CD4-positive, CD25-positive, alpha-beta regulatory T cell (primary cell): ENCODE data around the gene ZFAND3. TPM values are rescaled to one million over a fixed set of nuclear protein-coding genes. Genes with fewer than 3 reads are reported as not detected.
A peak's percentile ranks its signal among the peaks of the same experiment; 100 is the strongest.
"Not testable (repeated sequence)": the region's sequence is repeated elsewhere in the genome, so short reads cannot be mapped to it uniquely, and the experiment has no call there.

ENCODE experiments used
- ATAC-seq, 2 donors: fragments of 150-1000 bp; cut with Tn5 transposase; one replicate each; pipeline ENCODE4 v1.10.0; 2021; ENCODE audit warnings: low read depth in 2 of 2, moderate number of reproducible peaks in 2 of 2, moderate library complexity in 1 of 2
- DNase-seq, 3 donors: peaks; one replicate each; pipeline versions ENCODE4 v3.0.0 to v3.0.0-alpha.2; 2012 to 2022; ENCODE audit warnings: mixed read lengths in 1 of 3
- H3K27ac ChIP-seq: one replicate; pipeline ENCODE4 v1.7.0; 2013; ENCODE audit warnings: mild to moderate bottlenecking, low read length; ENCODE audit not compliant: insufficient read depth, poor library complexity, severe bottlenecking
- H3K27me3 ChIP-seq: one replicate; pipeline ENCODE4 v1.7.0; 2013; ENCODE audit warnings: low read length; ENCODE audit not compliant: control insufficient read depth, insufficient read depth
- H3K36me3 ChIP-seq: one replicate; pipeline ENCODE4 v1.7.0; 2013; ENCODE audit warnings: mild to moderate bottlenecking, low read length, moderate library complexity; ENCODE audit not compliant: control insufficient read depth, insufficient read depth
- H3K4me1 ChIP-seq: 2 replicates; pipeline ENCODE4 v1.7.0; 2013; ENCODE audit warnings: mild to moderate bottlenecking, low read length; ENCODE audit not compliant: insufficient read depth, control insufficient read depth, poor library complexity, severe bottlenecking
- H3K4me3 ChIP-seq: one replicate; pipeline ENCODE4 v1.7.0; 2013; ENCODE audit warnings: low read depth, mild to moderate bottlenecking, low read length, moderate library complexity
- H3K9me3 ChIP-seq, 2 experiments: 1 replicate in 1 of 2; 2 replicates in 1 of 2; pipeline ENCODE4 v1.7.0; 2013; ENCODE audit warnings: low read length in 2 of 2, mild to moderate bottlenecking in 1 of 2, moderate library complexity in 1 of 2; ENCODE audit not compliant: control insufficient read depth in 2 of 2
- H3K27ac Mint-ChIP-seq, 3 donors: one replicate each; pipeline ENCODE4 v1.8.0; 2020 to 2022; ENCODE audit warnings: mild to moderate bottlenecking in 3 of 3, mixed read lengths in 3 of 3, moderate library complexity in 2 of 3
- H3K27me3 Mint-ChIP-seq: one replicate; pipeline ENCODE4 v1.8.0; 2022; ENCODE audit warnings: mild to moderate bottlenecking, mixed read lengths
- H3K36me3 Mint-ChIP-seq: one replicate; pipeline ENCODE4 v1.8.0; 2020; ENCODE audit warnings: mixed read lengths
- H3K4me1 Mint-ChIP-seq, 4 donors: one replicate each; pipeline ENCODE4 v1.8.0; 2020 to 2022; ENCODE audit warnings: mixed read lengths in 4 of 4, mild to moderate bottlenecking in 1 of 4
- H3K4me3 Mint-ChIP-seq, 4 donors: one replicate each; pipeline ENCODE4 v1.8.0; 2020 to 2022; ENCODE audit warnings: mild to moderate bottlenecking in 4 of 4, mixed read lengths in 4 of 4, moderate library complexity in 3 of 4
- H3K9me3 Mint-ChIP-seq, 7 donors: one replicate each; pipeline ENCODE4 v1.8.0; 2020 to 2022; ENCODE audit warnings: mixed read lengths in 7 of 7, mild to moderate bottlenecking in 3 of 7, moderate library complexity in 2 of 7
- polyA plus RNA-seq, 4 donors: library from polyadenylated mRNA; unstranded; fragments of 300-500 nt; fragmentation: Illumina TruSeq; gene quantifications; one replicate each; pipeline ENCODE4 v1.2.3, GENCODE V29; 2021
- total RNA-seq: library from RNA; stranded (reverse); gene quantifications from one replicate; pipeline ENCODE4 v1.2.3, GENCODE V29; 2022

The ZFAND3 gene
- total and polyA plus RNA-seq, 5 donors from 2014 or later = 3.5 to 60.0 (median 5.1) TPM

GRCh38 chr6:37960139-37960935 lies 140.8 kb downstream of the ZFAND3 start:
- Histone ChIP-seq H3K27ac (no peak overlapping the region), H3K4me3 (no peak overlapping the region), H3K36me3 (no peaks in the 10 kb centered on the region), H3K27me3 (no peaks in the 10 kb centered on the region), H3K4me1 (no peaks in the 10 kb centered on the region), H3K9me3 (no peaks in the 10 kb centered on the region)
- peaks cover 11 to 38% (median 24%) of the 10 kb centered on the region in 4 donors for H3K4me1 Mint-ChIP-seq
- no peak overlapping the region for H3K27ac Mint-ChIP-seq
- DNase-seq = no peak
- no peaks in the 10 kb centered on the region for H3K27me3 Mint-ChIP-seq
- H3K9me3 Mint-ChIP-seq = peaks cover 0 to 6% (median 0%) of the 10 kb centered on the region in 7 donors
- H3K4me3 Mint-ChIP-seq = no peak overlapping the region
- H3K36me3 Mint-ChIP-seq = peaks cover 17% of the 10 kb centered on the region
- no peak for ATAC-seq

- not testable (repeated sequence) for DNase-seq, H3K27me3 ChIP-seq, H3K36me3 ChIP-seq, H3K4me3 Mint-ChIP-seq, H3K27me3 Mint-ChIP-seq, H3K4me1 ChIP-seq, H3K27ac ChIP-seq, H3K9me3 Mint-ChIP-seq, H3K9me3 ChIP-seq, ATAC-seq, H3K4me3 ChIP-seq
- H3K4me1 Mint-ChIP-seq = peaks cover 25 to 46% (median 39%) of the 10 kb centered on the region in 4 donors
- peak overlapping the region in 1 of 3 donors; percentile 64 for H3K27ac Mint-ChIP-seq
- H3K36me3 Mint-ChIP-seq = peaks cover 26% of the 10 kb centered on the region
Observed at GRCh38 chr6:37962481-37963080, 143.1 kb downstream of the ZFAND3 start.

GRCh38 chr6:37965964-37966676 lies 146.6 kb downstream of the ZFAND3 start:
- H3K27me3 Mint-ChIP-seq = no peaks in the 10 kb centered on the region
- DNase-seq = no peak
- H3K9me3 Mint-ChIP-seq = peaks cover 0 to 12% (median 0%) of the 10 kb centered on the region in 7 donors
- Histone ChIP-seq H3K27ac (no peak overlapping the region), H3K9me3 (no peaks in the 10 kb centered on the region), H3K4me1 (no peaks in the 10 kb centered on the region), H3K36me3 (no peaks in the 10 kb centered on the region), H3K4me3 (no peak overlapping the region), H3K27me3 (no peaks in the 10 kb centered on the region)
- peaks cover 36% of the 10 kb centered on the region for H3K36me3 Mint-ChIP-seq
- no peak for ATAC-seq
- H3K4me1 Mint-ChIP-seq = peaks cover 38 to 67% (median 52%) of the 10 kb centered on the region in 4 donors
- H3K27ac Mint-ChIP-seq = no peak overlapping the region
- no peak overlapping the region for H3K4me3 Mint-ChIP-seq

- Mint-ChIP-seq H3K4me3 (no peak overlapping the region), H3K36me3 (peaks cover 39% of the 10 kb centered on the region), H3K9me3 (peaks cover 0 to 11% (median 0%) of the 10 kb centered on the region in 7 donors), H3K27ac (no peak overlapping the region), H3K27me3 (no peaks in the 10 kb centered on the region), H3K4me1 (peaks cover 44 to 73% (median 54%) of the 10 kb centered on the region in 4 donors)
- DNase-seq (no peak), ATAC-seq (no peak)
- no peak overlapping the region for H3K4me3 ChIP-seq
- no peak overlapping the region for H3K27ac ChIP-seq
- peaks cover 4% of the 10 kb centered on the region for H3K4me1 ChIP-seq
- no peaks in the 10 kb centered on the region for H3K36me3 ChIP-seq
- no peaks in the 10 kb centered on the region for H3K9me3 ChIP-seq
- H3K27me3 ChIP-seq = no peaks in the 10 kb centered on the region
Observed at GRCh38 chr6:37966801-37967200, 147.3 kb downstream of the ZFAND3 start.

GRCh38 chr6:37967651-37968050 lies 148.1 kb downstream of the ZFAND3 start:
- H3K27me3 Mint-ChIP-seq = no peaks in the 10 kb centered on the region
- no peaks in the 10 kb centered on the region for H3K36me3 ChIP-seq
- H3K4me3 Mint-ChIP-seq = no peak overlapping the region
- no peak overlapping the region for H3K4me3 ChIP-seq
- no peak overlapping the region for H3K27ac ChIP-seq
- peaks cover 47 to 81% (median 57%) of the 10 kb centered on the region in 4 donors for H3K4me1 Mint-ChIP-seq
- no peaks in the 10 kb centered on the region for H3K27me3 ChIP-seq
- peaks cover 0 to 6% (median 0%) of the 10 kb centered on the region in 7 donors for H3K9me3 Mint-ChIP-seq
- no peak overlapping the region for H3K27ac Mint-ChIP-seq
- H3K36me3 Mint-ChIP-seq = peaks cover 33% of the 10 kb centered on the region
- no peak for ATAC-seq
- DNase-seq = no peak
- H3K9me3 ChIP-seq = no peaks in the 10 kb centered on the region
- H3K4me1 ChIP-seq = peaks cover 11% of the 10 kb centered on the region

GRCh38 chr6:37971266-37971665 lies 151.7 kb downstream of the ZFAND3 start:
- H3K4me1 ChIP-seq = peaks cover 11% of the 10 kb centered on the region
- peaks cover 0 to 17% (median 4%) of the 10 kb centered on the region in 7 donors for H3K9me3 Mint-ChIP-seq
- ATAC-seq (no peak), DNase-seq (no peak)
- H3K27me3 ChIP-seq = no peaks in the 10 kb centered on the region
- H3K4me3 Mint-ChIP-seq = no peak overlapping the region
- H3K27ac Mint-ChIP-seq = peak overlapping the region in 2 of 3 donors; percentile 58 to 71
- no peaks in the 10 kb centered on the region for H3K27me3 Mint-ChIP-seq
- H3K9me3 ChIP-seq = peaks cover 7 to 16% of the 10 kb centered on the region in 2 experiments
- H3K27ac ChIP-seq = no peak overlapping the region
- no peaks in the 10 kb centered on the region for H3K36me3 ChIP-seq
- H3K4me1 Mint-ChIP-seq = peaks cover 30 to 56% (median 53%) of the 10 kb centered on the region in 4 donors
- no peak overlapping the region for H3K4me3 ChIP-seq
- H3K36me3 Mint-ChIP-seq = peaks cover 32% of the 10 kb centered on the region

GRCh38 chr6:37971711-37972390 lies 152.3 kb downstream of the ZFAND3 start:
- peak overlapping the region in 2 of 4 donors; percentile 28 to 44 for H3K4me3 Mint-ChIP-seq
- H3K4me1 Mint-ChIP-seq = peaks cover 28 to 57% (median 48%) of the 10 kb centered on the region in 4 donors
- no peaks in the 10 kb centered on the region for H3K27me3 ChIP-seq
- H3K27ac Mint-ChIP-seq = peak overlapping the region in 1 of 3 donors; percentile 71
- H3K36me3 Mint-ChIP-seq = peaks cover 28% of the 10 kb centered on the region
- no peaks in the 10 kb centered on the region for H3K27me3 Mint-ChIP-seq
- DNase-seq = no peak
- peaks cover 0 to 17% (median 4%) of the 10 kb centered on the region in 7 donors for H3K9me3 Mint-ChIP-seq
- peaks cover 7 to 16% of the 10 kb centered on the region in 2 experiments for H3K9me3 ChIP-seq
- H3K36me3 ChIP-seq = no peaks in the 10 kb centered on the region
- ATAC-seq = no peak
- peaks cover 11% of the 10 kb centered on the region for H3K4me1 ChIP-seq
- no peak overlapping the region for H3K27ac ChIP-seq
- peak overlapping the region; percentile 14 for H3K4me3 ChIP-seq
